ENCODE measurements around the gene CTF1.

Gene CTF1

GRCh38 chr16:30892670-30893416, 3.6 kb upstream of the CTF1 start:
- H3K9me3 ChIP-seq (ENCODE audit: control insufficient read depth, insufficient read depth, low read length), result no peaks in the 10 kb centered on the region
- H4K20me1 ChIP-seq (ENCODE audit: control insufficient read depth, insufficient read depth, low read depth, low read length), result no peaks in the 10 kb centered on the region
- H3K79me2 ChIP-seq (ENCODE audit: control insufficient read depth, low read length), result peaks cover 10% of the 10 kb centered on the region
- H3K36me3 ChIP-seq (ENCODE audit: control insufficient read depth, low read length), result peaks cover 10% of the 10 kb centered on the region
- peak overlapping the region; percentile 99 for H3K4me2 ChIP-seq (ENCODE audit: low read length)
- H3K9me2 ChIP-seq (replicated peaks; ENCODE audit: control insufficient read depth, low read length), result no peaks in the 10 kb centered on the region
- peaks cover 19% of the 10 kb centered on the region for H3F3A ChIP-seq (ENCODE audit: control insufficient read depth, insufficient read depth)
- peaks cover 49% of the 10 kb centered on the region for H3K4me1 ChIP-seq (ENCODE audit: control insufficient read depth, low read length)
- TF ChIP-seq EZH2phosphoT487 (IDR thresholded peaks at IDR 0.05; ENCODE audit: borderline replicate concordance, low read length), result no peak
- TF ChIP-seq, protein P1, sequence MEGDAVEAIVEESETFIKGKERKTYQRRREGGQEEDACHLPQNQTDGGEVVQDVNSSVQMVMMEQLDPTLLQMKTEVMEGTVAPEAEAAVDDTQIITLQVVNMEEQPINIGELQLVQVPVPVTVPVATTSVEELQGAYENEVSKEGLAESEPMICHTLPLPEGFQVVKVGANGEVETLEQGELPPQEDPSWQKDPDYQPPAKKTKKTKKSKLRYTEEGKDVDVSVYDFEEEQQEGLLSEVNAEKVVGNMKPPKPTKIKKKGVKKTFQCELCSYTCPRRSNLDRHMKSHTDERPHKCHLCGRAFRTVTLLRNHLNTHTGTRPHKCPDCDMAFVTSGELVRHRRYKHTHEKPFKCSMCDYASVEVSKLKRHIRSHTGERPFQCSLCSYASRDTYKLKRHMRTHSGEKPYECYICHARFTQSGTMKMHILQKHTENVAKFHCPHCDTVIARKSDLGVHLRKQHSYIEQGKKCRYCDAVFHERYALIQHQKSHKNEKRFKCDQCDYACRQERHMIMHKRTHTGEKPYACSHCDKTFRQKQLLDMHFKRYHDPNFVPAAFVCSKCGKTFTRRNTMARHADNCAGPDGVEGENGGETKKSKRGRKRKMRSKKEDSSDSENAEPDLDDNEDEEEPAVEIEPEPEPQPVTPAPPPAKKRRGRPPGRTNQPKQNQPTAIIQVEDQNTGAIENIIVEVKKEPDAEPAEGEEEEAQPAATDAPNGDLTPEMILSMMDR (IDR thresholded peaks at IDR 0.05; ENCODE audit: low read depth, low read length, poor library complexity, severe bottlenecking), result no peak
- H3K27ac ChIP-seq (ENCODE audit: low read depth, low read length), result no peak overlapping the region
- H3K4me3 ChIP-seq (ENCODE audit: low read length), result peak overlapping the region; percentile 88
- no peaks in the 10 kb centered on the region for H3K27me3 ChIP-seq (ENCODE audit: control insufficient read depth, low read length)

DNA sequence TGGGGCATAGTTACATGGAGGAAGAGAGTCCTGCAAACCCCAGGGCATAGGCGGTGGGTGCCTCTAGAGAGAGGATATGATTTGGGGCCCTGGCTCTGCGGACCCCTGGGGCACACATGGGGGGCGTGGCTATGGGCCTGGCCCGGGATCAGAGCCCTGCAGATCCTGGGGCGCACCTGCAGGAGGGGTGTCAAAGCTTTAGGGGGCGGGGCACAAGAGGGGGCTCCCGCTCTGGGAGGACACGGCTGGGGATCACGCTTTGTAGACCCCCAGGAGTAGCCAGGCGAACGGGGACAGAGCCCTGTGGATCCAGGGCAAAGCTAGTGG, 3.0 kb upstream of the CTF1 start:
- no peak for TF ChIP-seq EZH2phosphoT487 (IDR thresholded peaks at IDR 0.05; ENCODE audit: borderline replicate concordance, low read length)
- TF ChIP-seq, protein P1 (IDR thresholded peaks at IDR 0.05; ENCODE audit: low read depth, low read length, poor library complexity, severe bottlenecking), result no peak
- Histone ChIP-seq H3K4me3 (ENCODE audit: low read length) (peak overlapping the region; percentile 88), H3F3A (ENCODE audit: control insufficient read depth, insufficient read depth) (peaks cover 19% of the 10 kb centered on the region), H4K20me1 (ENCODE audit: control insufficient read depth, insufficient read depth, low read depth, low read length) (no peaks in the 10 kb centered on the region), H3K27me3 (ENCODE audit: control insufficient read depth, low read length) (no peaks in the 10 kb centered on the region), H3K4me2 (ENCODE audit: low read length) (peak overlapping the region; percentile 99), H3K9me3 (ENCODE audit: control insufficient read depth, insufficient read depth, low read length) (no peaks in the 10 kb centered on the region), H3K36me3 (ENCODE audit: control insufficient read depth, low read length) (peaks cover 9% of the 10 kb centered on the region), H3K27ac (ENCODE audit: low read depth, low read length) (peak overlapping the region; percentile 32; the same call in 1 of the 2 replicates), H3K4me1 (ENCODE audit: control insufficient read depth, low read length) (peaks cover 51% of the 10 kb centered on the region), H3K9me2 (replicated peaks; ENCODE audit: control insufficient read depth, low read length) (no peaks in the 10 kb centered on the region), H3K79me2 (ENCODE audit: control insufficient read depth, low read length) (peaks cover 10% of the 10 kb centered on the region)

DNA sequence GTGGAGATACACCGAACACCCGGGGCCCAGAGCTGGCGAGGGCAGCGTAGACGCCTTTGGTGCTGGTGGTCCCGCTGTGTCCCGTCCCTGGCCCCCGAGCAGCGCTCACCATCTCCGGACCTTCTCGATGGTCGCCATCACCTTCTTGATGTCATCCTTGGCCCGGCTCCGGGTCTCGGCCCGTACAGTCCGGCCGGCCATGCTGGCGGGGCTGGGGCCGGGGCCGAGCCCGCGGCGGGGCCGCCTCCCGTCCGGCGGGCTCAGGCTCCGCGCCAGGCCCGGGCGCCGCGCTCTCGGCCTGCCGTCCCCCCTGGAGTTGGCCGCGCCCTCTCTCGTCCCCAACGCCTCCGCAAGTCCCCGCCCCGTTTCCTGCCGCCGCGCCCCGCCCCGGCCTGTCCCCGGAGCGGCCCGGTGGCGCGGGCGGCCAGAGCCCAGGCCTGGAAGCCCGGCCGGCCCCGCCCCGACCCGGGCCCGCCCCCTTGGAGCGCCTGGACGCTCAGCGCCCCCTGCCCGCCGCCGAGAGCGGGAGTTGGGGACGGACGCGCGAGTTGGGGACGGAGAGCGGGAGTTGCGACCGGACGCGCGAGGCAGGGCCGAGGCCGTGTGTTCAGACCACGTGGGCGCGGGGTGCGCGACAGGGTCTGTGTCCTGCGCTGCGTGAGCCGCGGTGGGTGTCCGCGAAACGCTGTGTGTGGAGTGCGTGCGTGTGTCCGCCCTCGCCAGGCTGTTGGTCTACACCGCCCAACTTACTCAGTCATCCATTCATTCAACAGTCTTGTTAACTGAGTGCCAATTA, 2.5 kb upstream of the CTF1 start, which contains the start of gene BCL7C:
BCL7C (minus strand) TSS at position 334 of the 796 bp plus-strand sequence; CDS start at position 201, 133 bp downstream.
- H3K9me2 ChIP-seq (replicated peaks; ENCODE audit: control insufficient read depth, low read length), result no peaks in the 10 kb centered on the region

More for the DNA sequence above, 2.5 kb upstream of the CTF1 start, which contains the start of gene BCL7C:
- Histone ChIP-seq H3F3A (ENCODE audit: control insufficient read depth, insufficient read depth) (peaks cover 23% of the 10 kb centered on the region), H4K20me1 (ENCODE audit: control insufficient read depth, insufficient read depth, low read depth, low read length) (no peaks in the 10 kb centered on the region), H3K36me3 (ENCODE audit: control insufficient read depth, low read length) (peaks cover 6% of the 10 kb centered on the region), H3K27ac (ENCODE audit: low read depth, low read length) (peak within 1 kb of the TSS; percentile 39), H3K4me3 (ENCODE audit: low read length) (peak within 1 kb of the TSS; percentile 88), H3K27me3 (ENCODE audit: control insufficient read depth, low read length) (no peaks in the 10 kb centered on the region), H3K4me2 (ENCODE audit: low read length) (peak within 1 kb of the TSS; percentile 99), H3K9me3 (ENCODE audit: control insufficient read depth, insufficient read depth, low read length) (no peaks in the 10 kb centered on the region), H3K79me2 (ENCODE audit: control insufficient read depth, low read length) (peaks cover 10% of the 10 kb centered on the region), H3K4me1 (ENCODE audit: control insufficient read depth, low read length) (peaks cover 51% of the 10 kb centered on the region)
- TF ChIP-seq, protein P1 (IDR thresholded peaks at IDR 0.05; ENCODE audit: low read depth, low read length, poor library complexity, severe bottlenecking), result peak; percentile 43
- TF ChIP-seq EZH2phosphoT487 (IDR thresholded peaks at IDR 0.05; ENCODE audit: borderline replicate concordance, low read length), result no peak

All from DOHH2 (cell line).